Measurements from ENCODE around the gene SLU7. TPM values are rescaled to one million over a fixed set of nuclear protein-coding genes. Genes with fewer than 3 reads are reported as not detected.

The SLU7 gene
- total and polyA plus RNA-seq, 2 of the 4 experiments (the other 2 are of a cell fraction) = 15.9 to 34.2 TPM

DNA sequence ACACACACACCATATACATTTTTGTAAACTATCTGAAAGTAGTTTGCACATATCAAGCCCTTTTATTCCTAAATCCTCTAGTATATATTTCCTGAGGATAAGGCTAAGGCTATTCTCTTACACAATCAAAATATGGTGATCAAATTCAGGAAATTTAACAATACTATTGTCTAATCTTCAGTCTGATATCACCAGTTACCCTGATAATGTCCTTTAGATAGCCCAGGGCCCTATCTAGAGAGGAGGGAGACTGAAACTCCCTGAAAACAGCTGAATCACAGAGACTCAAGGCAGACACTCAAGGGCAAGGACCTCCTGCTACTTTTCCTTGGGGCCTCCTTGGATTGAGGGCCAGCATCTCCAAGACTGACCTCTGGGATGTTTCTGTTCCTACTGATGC lies 33.2 kb upstream of the SLU7 start:
- H3K27me3 ChIP-seq (ENCODE audit: control insufficient read depth, insufficient read depth, low read length) = peaks cover 15% of the 10 kb centered on the region
- no peaks in the 10 kb centered on the region for H3K36me3 ChIP-seq (ENCODE audit: control insufficient read depth, insufficient read depth, low read length)
- no peak overlapping the region for H3K4ac ChIP-seq (ENCODE audit: low read depth, low read length)
- H3K4me2 ChIP-seq (ENCODE audit: low read depth, low read length) = no peak overlapping the region
- no peak overlapping the region for H2BK20ac ChIP-seq (ENCODE audit: low read depth, low read length)
- no peaks in the 10 kb centered on the region for H4K20me1 ChIP-seq (ENCODE audit: insufficient read depth, low read length)
- no peak overlapping the region for H3K9ac ChIP-seq (ENCODE audit: low read depth, low read length)
- POLR2A ChIA-PET (ENCODE audit: unreplicated experiment) = no interaction called here
- no peaks in the 10 kb centered on the region for H3K4me1 ChIP-seq (ENCODE audit: control insufficient read depth, insufficient read depth, low read length)
- no peaks in the 10 kb centered on the region for H3K79me1 ChIP-seq (ENCODE audit: low read depth in 1 of 2, low read length in 2 of 2)
- CTCF ChIA-PET = interaction anchor here (1.8 to 2.0 kb wide), 2 partner anchors 12 to 13 kb away, joined by 4 to 8 read pairs; no protein-coding TSS in a partner anchor
- DNase-seq (no peak), ATAC-seq (ENCODE audit: low read depth) (no peak)
- no peak overlapping the region for H3K4me3 ChIP-seq (ENCODE audit: insufficient read depth, low read depth, low read length)
- BruUV-seq (replicated peaks) = no TSS peak
- no peak overlapping the region for H3K56ac ChIP-seq (ENCODE audit: extremely low read depth, insufficient read depth, low read length)
- no peak overlapping the region for H2AFZ ChIP-seq (replicated peaks; ENCODE audit: low read length, poor library complexity)
- no peak overlapping the region for H4K8ac ChIP-seq (ENCODE audit: low read depth in 2 of 2, low read length in 2 of 2)
- no peak overlapping the region for H2BK15ac ChIP-seq (ENCODE audit: low read depth, low read length)
- H3K23ac ChIP-seq (ENCODE audit: low read depth, low read length) = no peak overlapping the region
- in situ Hi-C loops (cut with MboI; ENCODE audit: low sequenced_read_pairs) (no loop called here), intact Hi-C loops (cut with micrococcal nuclease) (no loop called here), dilution Hi-C loops (cut with HindIII; ENCODE audit: low sequenced_read_pairs, unreplicated experiment) (no loop called here)
- no peak overlapping the region for H2AK9ac ChIP-seq (replicated peaks; ENCODE audit: low read depth, low read length, poor library complexity)
- H2BK5ac ChIP-seq (ENCODE audit: low read depth, low read length, poor library complexity, severe bottlenecking) = no peak overlapping the region
- H3K9me1 ChIP-seq (ENCODE audit: insufficient read depth, low read length) = no peaks in the 10 kb centered on the region
- H4K91ac ChIP-seq (ENCODE audit: insufficient read depth, low read depth, low read length) = no peak overlapping the region
- no peak overlapping the region for H3K18ac ChIP-seq (ENCODE audit: low read depth, low read length)
- H3K27ac ChIP-seq (ENCODE audit: insufficient read depth, low read length) = no peak overlapping the region
- no peak overlapping the region for H3K14ac ChIP-seq (replicated peaks; ENCODE audit: low read depth, low read length)
- no peaks in the 10 kb centered on the region for H3K9me3 ChIP-seq (ENCODE audit: control insufficient read depth, insufficient read depth, low read length)
- H4K5ac ChIP-seq (ENCODE audit: low read depth, low read length) = no peak overlapping the region
- no peak overlapping the region for H2AK5ac ChIP-seq (ENCODE audit: low read depth, low read length)
- no peak overlapping the region for H2BK120ac ChIP-seq (ENCODE audit: low read depth, low read length)
- TF ChIP-seq, protein P1, sequence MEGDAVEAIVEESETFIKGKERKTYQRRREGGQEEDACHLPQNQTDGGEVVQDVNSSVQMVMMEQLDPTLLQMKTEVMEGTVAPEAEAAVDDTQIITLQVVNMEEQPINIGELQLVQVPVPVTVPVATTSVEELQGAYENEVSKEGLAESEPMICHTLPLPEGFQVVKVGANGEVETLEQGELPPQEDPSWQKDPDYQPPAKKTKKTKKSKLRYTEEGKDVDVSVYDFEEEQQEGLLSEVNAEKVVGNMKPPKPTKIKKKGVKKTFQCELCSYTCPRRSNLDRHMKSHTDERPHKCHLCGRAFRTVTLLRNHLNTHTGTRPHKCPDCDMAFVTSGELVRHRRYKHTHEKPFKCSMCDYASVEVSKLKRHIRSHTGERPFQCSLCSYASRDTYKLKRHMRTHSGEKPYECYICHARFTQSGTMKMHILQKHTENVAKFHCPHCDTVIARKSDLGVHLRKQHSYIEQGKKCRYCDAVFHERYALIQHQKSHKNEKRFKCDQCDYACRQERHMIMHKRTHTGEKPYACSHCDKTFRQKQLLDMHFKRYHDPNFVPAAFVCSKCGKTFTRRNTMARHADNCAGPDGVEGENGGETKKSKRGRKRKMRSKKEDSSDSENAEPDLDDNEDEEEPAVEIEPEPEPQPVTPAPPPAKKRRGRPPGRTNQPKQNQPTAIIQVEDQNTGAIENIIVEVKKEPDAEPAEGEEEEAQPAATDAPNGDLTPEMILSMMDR (conservative IDR thresholded peaks at IDR 0.05; ENCODE audit: low read depth, low read length) = no peak
- no peak for TF ChIP-seq RFX5 (IDR thresholded peaks at IDR 0.05; ENCODE audit: low read depth, low read length)
- TF ChIP-seq MAZ (IDR thresholded peaks at IDR 0.05; ENCODE audit: borderline replicate concordance, low read depth, low read length) = no peak
- no peak for TF ChIP-seq CEBPB (IDR thresholded peaks at IDR 0.05; ENCODE audit: low read depth, low read length)
- TF ChIP-seq FOS (IDR thresholded peaks at IDR 0.05; ENCODE audit: low read depth, low read length) = no peak

Data from IMR-90 (cell line).